IMR-90 (cell line): Measurements from ENCODE around the gene GPR35. TPM values are rescaled to one million over a fixed set of nuclear protein-coding genes. Genes with fewer than 3 reads are reported as not detected.
A peak's percentile ranks its signal among the peaks of the same experiment; 100 is the strongest.
"Not testable (repeated sequence)": the region's sequence is repeated elsewhere in the genome, so short reads cannot be mapped to it uniquely, and the experiment has no call there.

ENCODE experiments used
- ATAC-seq: fragments of 200-7000 bp; cut with Tn5 transposase; 2 replicates; pipeline ENCODE4 v1.9.1; 2020; ENCODE audit warnings: low read depth, mild to moderate bottlenecking, moderate library complexity
- BruUV-seq: library from RNA; stranded (reverse); fragments of 400-500 nt; replicated peaks from 2 replicates; lab custom pipeline; 2021; lab: Mats Ljungman, UMichigan
- CTCF ChIA-PET: fragments of 300-600 bp; formaldehyde crosslinking; extraction: SDS; loops from one replicate; lab custom pipeline; 2021; ENCODE audit warnings: antibody characterized with exemption; lab: Yijun Ruan, JAX
- POLR2A ChIA-PET: fragments of 300-600 bp; sonication (Branson Sonifier 250); formaldehyde crosslinking; loops from one replicate; lab custom pipeline; 2022; ENCODE audit warnings: antibody characterized with exemption; ENCODE audit not compliant: unreplicated experiment; lab: Charles Lee
- DNase-seq: peaks from one replicate; pipeline ENCODE4 v3.0.0; 2013
- H2AFZ ChIP-seq: replicated peaks from 2 replicates; pipeline ENCODE3; 2013; ENCODE audit warnings: low read length, mild to moderate bottlenecking; ENCODE audit not compliant: poor library complexity
- H2AK5ac ChIP-seq: 2 replicates; pipeline ENCODE4 v1.6.1; 2013; ENCODE audit warnings: low read depth, low read length, inconsistent platforms
- H2AK9ac ChIP-seq: replicated peaks from 2 replicates; pipeline ENCODE3; 2013; ENCODE audit warnings: mild to moderate bottlenecking, low read depth, low read length, moderate library complexity; ENCODE audit not compliant: poor library complexity
- H2BK120ac ChIP-seq: 2 replicates; pipeline ENCODE4 v1.6.1; 2013; ENCODE audit warnings: low read depth, low read length, inconsistent platforms
- H2BK15ac ChIP-seq: 3 replicates; pipeline ENCODE4 v1.6.1; 2013; ENCODE audit warnings: low read depth, low read length, inconsistent platforms
- H2BK20ac ChIP-seq: 2 replicates; pipeline ENCODE4 v1.6.1; 2013; ENCODE audit warnings: low read depth, mild to moderate bottlenecking, inconsistent platforms, low read length, moderate library complexity
- H2BK5ac ChIP-seq: 2 replicates; pipeline ENCODE4 v1.6.1; 2013; ENCODE audit warnings: mild to moderate bottlenecking, low read depth, low read length, inconsistent platforms; ENCODE audit not compliant: poor library complexity, severe bottlenecking
- H3K14ac ChIP-seq: replicated peaks from 2 replicates; pipeline ENCODE4 v1.6.1; 2013; ENCODE audit warnings: low read depth, low read length, inconsistent platforms
- H3K18ac ChIP-seq: 2 replicates; pipeline ENCODE4 v1.6.1; 2013; ENCODE audit warnings: low read depth, low read length, control low read depth
- H3K23ac ChIP-seq: 2 replicates; pipeline ENCODE4 v1.6.1; 2013; ENCODE audit warnings: low read depth, low read length, inconsistent platforms
- H3K27ac ChIP-seq: 2 replicates; pipeline ENCODE4 v1.5.1; 2013; ENCODE audit warnings: mild to moderate bottlenecking, control low read depth, low read length; ENCODE audit not compliant: insufficient read depth
- H3K27me3 ChIP-seq: 2 replicates; pipeline ENCODE4 v1.6.1; 2013; ENCODE audit warnings: low read length; ENCODE audit not compliant: control insufficient read depth, insufficient read depth
- H3K36me3 ChIP-seq: 2 replicates; pipeline ENCODE4 v1.6.1; 2013; ENCODE audit warnings: low read length, mixed read lengths; ENCODE audit not compliant: control insufficient read depth, insufficient read depth
- H3K4ac ChIP-seq: 2 replicates; pipeline ENCODE4 v1.6.1; 2013; ENCODE audit warnings: low read depth, low read length, inconsistent platforms
- H3K4me1 ChIP-seq: 2 replicates; pipeline ENCODE4 v1.6.1; 2013; ENCODE audit warnings: low read length, mixed read lengths; ENCODE audit not compliant: control insufficient read depth, insufficient read depth
- H3K4me2 ChIP-seq: 2 replicates; pipeline ENCODE4 v1.6.1; 2013; ENCODE audit warnings: low read depth, mild to moderate bottlenecking, control low read depth, low read length, moderate library complexity
- H3K4me3 ChIP-seq: 2 replicates; pipeline ENCODE4 v1.5.1; 2013; ENCODE audit warnings: low read depth, mild to moderate bottlenecking, control low read depth, low read length, moderate library complexity; ENCODE audit not compliant: insufficient read depth
- H3K56ac ChIP-seq: 2 replicates; pipeline ENCODE4 v1.6.1; 2013; ENCODE audit warnings: low read length, inconsistent platforms; ENCODE audit not compliant: insufficient read depth; ENCODE audit errors: extremely low read depth
- H3K79me1 ChIP-seq, 2 experiments: 2 replicates each; pipeline ENCODE4 v1.6.1; 2013; ENCODE audit warnings: low read length in 2 of 2, inconsistent platforms in 1 of 2, low read depth in 1 of 2
- H3K9ac ChIP-seq: 2 replicates; pipeline ENCODE4 v1.6.1; 2013; ENCODE audit warnings: low read depth, low read length, control low read depth
- H3K9me1 ChIP-seq: 2 replicates; pipeline ENCODE4 v1.6.1; 2013; ENCODE audit warnings: low read length, inconsistent platforms; ENCODE audit not compliant: insufficient read depth
- H3K9me3 ChIP-seq: 2 replicates; pipeline ENCODE4 v1.6.1; 2013; ENCODE audit warnings: low read length; ENCODE audit not compliant: control insufficient read depth, insufficient read depth
- H4K20me1 ChIP-seq: 2 replicates; pipeline ENCODE4 v1.6.1; 2013; ENCODE audit warnings: low read length, inconsistent platforms; ENCODE audit not compliant: insufficient read depth
- H4K5ac ChIP-seq: 2 replicates; pipeline ENCODE4 v1.6.1; 2013; ENCODE audit warnings: mild to moderate bottlenecking, low read depth, low read length, control low read depth
- H4K8ac ChIP-seq, 2 experiments: 2 replicates each; pipeline ENCODE4 v1.6.1; 2013; ENCODE audit warnings: low read depth in 2 of 2, low read length in 2 of 2, control low read depth in 1 of 2, inconsistent platforms in 1 of 2
- H4K91ac ChIP-seq: 2 replicates; pipeline ENCODE4 v1.6.1; 2013; ENCODE audit warnings: low read depth, low read length, inconsistent platforms; ENCODE audit not compliant: insufficient read depth
- WGBS, 2 experiments: methylation state at CpG; one replicate each; pipeline versions ENCODE4 v1.1.5 to v1.1.7; 2013; ENCODE audit warnings: missing lambda C conversion rate in 2 of 2; ENCODE audit not compliant: insufficient read length in 1 of 2; ENCODE audit errors: extremely low coverage in 2 of 2; 5-methylcytosine and 5-hydroxymethylcytosine counted together
- dilution Hi-C: fragments of 300-500 bp; cut with HindIII; formaldehyde crosslinking; loops from one replicate; pipeline ENCODE4 v1.14.3; 2018; ENCODE audit warnings: low sequenced_read_pairs; ENCODE audit not compliant: unreplicated experiment
- in situ Hi-C: fragments of 300-500 bp; cut with MboI; formaldehyde crosslinking; loops from 3 replicates; pipeline ENCODE4 v1.14.3; 2019; ENCODE audit warnings: low sequenced_read_pairs, inconsistent platforms, mixed read lengths
- intact Hi-C: fragments of 100-400 bp; cut with micrococcal nuclease; formaldehyde crosslinking; loops from 2 replicates; pipeline ENCODE4 v1.10.0; 2022
- polyA plus RNA-seq, 3 experiments: library from polyadenylated mRNA; depleted of rRNA; stranded (reverse); fragments of >200 nt; gene quantifications; 2 replicates each; pipeline ENCODE4 v1.2.3, GENCODE V29; 2012; ENCODE audit warnings: low replicate concordance in 1 of 3
- total RNA-seq: library from RNA; depleted of rRNA; stranded (reverse); fragments of >200 nt; gene quantifications from 2 replicates; pipeline ENCODE4 v1.2.3, GENCODE V29; 2012

Gene GPR35
- total and polyA plus RNA-seq, 2 of the 4 experiments (the other 2 are of a cell fraction): 0.31 TPM; not detected in 1

- H3K4me3 ChIP-seq, H3K9me1 ChIP-seq, H3K27ac ChIP-seq, H3K36me3 ChIP-seq, H3K14ac ChIP-seq, H3K9me3 ChIP-seq, H4K20me1 ChIP-seq, H3K9ac ChIP-seq, dilution Hi-C loops, H4K5ac ChIP-seq, H2AK5ac ChIP-seq, H3K18ac ChIP-seq, POLR2A ChIA-PET, H2AFZ ChIP-seq, H4K8ac ChIP-seq, H3K79me1 ChIP-seq, H3K23ac ChIP-seq, H3K4ac ChIP-seq, H3K4me2 ChIP-seq, H3K4me1 ChIP-seq, CTCF ChIA-PET, H2BK15ac ChIP-seq, in situ Hi-C loops, H3K56ac ChIP-seq, H2BK5ac ChIP-seq, H2BK20ac ChIP-seq, H2BK120ac ChIP-seq, H2AK9ac ChIP-seq, H4K91ac ChIP-seq, DNase-seq, BruUV-seq, intact Hi-C loops: not testable (repeated sequence)
- H3K27me3 ChIP-seq: peaks cover 21% of the 10 kb centered on the region
- WGBS, 2 experiments: no CpG with 5 or more reads among the region's 24 CpGs
- ATAC-seq: peak; percentile 84
Observed at GRCh38 chr2:240675345-240675744, 50.1 kb downstream of the GPR35 start.

GRCh38 chr2:240678043-240678442, 52.8 kb downstream of the GPR35 start:
- H4K91ac ChIP-seq, ATAC-seq, H3K23ac ChIP-seq, H2AFZ ChIP-seq, H3K4me1 ChIP-seq, H3K56ac ChIP-seq, H2BK15ac ChIP-seq, DNase-seq, H3K9me1 ChIP-seq, H3K4ac ChIP-seq, BruUV-seq, H3K14ac ChIP-seq, H3K4me3 ChIP-seq, H3K9me3 ChIP-seq, dilution Hi-C loops, H4K8ac ChIP-seq, H3K27me3 ChIP-seq, H2AK5ac ChIP-seq, H3K4me2 ChIP-seq, H2AK9ac ChIP-seq, H2BK5ac ChIP-seq, H2BK20ac ChIP-seq, H3K9ac ChIP-seq, CTCF ChIA-PET, H3K27ac ChIP-seq, POLR2A ChIA-PET, H3K18ac ChIP-seq, in situ Hi-C loops, intact Hi-C loops, H4K20me1 ChIP-seq, H4K5ac ChIP-seq, H3K36me3 ChIP-seq, H2BK120ac ChIP-seq, H3K79me1 ChIP-seq: not testable (repeated sequence)
- WGBS, 2 experiments: no CpG with 5 or more reads among the region's 14 CpGs
